Measurements from ENCODE around the gene GRIN3A. TPM values are rescaled to one million over a fixed set of nuclear protein-coding genes. Genes with fewer than 3 reads are reported as not detected.

The GRIN3A gene
- total and polyA plus RNA-seq, 3 donors from 2014 or later: 0.16 to 0.79 (median 0.25) TPM

DNA sequence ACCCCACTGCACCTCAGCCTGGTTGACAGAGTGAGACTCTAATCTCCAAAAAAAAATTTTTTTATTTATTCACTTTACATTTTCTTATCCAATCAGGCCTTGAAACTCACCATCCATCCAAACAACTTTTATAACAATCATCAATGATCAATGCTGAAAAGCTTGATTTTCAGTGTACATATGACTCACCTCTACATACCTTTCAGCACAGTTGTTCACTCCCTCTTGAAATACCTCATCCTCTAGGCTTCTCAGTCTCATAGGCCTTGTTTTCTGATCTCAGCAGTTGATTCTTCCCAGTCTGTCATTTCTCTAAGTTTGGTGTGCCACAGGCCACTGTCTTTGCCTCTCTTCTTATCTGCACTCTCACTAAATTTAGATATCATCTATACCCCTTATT is 36.2 kb downstream of the GRIN3A start:
- intact Hi-C loops (cut with DNase I; ENCODE audit: low total_unique reads): no loop called here
- no peaks in the 10 kb centered on the region for H3K9me3 ChIP-seq
- no peak overlapping the region for H3K4me3 ChIP-seq
- no peaks in the 10 kb centered on the region for H3K36me3 ChIP-seq (ENCODE audit: low read depth, missing control alignments)
- no peak overlapping the region for H3K27ac ChIP-seq
- no peak for DNase-seq
- no peaks in the 10 kb centered on the region for H3K27me3 ChIP-seq
- no peaks in the 10 kb centered on the region for H3K4me1 ChIP-seq
- TF ChIP-seq, protein P1, sequence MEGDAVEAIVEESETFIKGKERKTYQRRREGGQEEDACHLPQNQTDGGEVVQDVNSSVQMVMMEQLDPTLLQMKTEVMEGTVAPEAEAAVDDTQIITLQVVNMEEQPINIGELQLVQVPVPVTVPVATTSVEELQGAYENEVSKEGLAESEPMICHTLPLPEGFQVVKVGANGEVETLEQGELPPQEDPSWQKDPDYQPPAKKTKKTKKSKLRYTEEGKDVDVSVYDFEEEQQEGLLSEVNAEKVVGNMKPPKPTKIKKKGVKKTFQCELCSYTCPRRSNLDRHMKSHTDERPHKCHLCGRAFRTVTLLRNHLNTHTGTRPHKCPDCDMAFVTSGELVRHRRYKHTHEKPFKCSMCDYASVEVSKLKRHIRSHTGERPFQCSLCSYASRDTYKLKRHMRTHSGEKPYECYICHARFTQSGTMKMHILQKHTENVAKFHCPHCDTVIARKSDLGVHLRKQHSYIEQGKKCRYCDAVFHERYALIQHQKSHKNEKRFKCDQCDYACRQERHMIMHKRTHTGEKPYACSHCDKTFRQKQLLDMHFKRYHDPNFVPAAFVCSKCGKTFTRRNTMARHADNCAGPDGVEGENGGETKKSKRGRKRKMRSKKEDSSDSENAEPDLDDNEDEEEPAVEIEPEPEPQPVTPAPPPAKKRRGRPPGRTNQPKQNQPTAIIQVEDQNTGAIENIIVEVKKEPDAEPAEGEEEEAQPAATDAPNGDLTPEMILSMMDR (IDR thresholded peaks at IDR 0.05): no peak
- no peak for TF ChIP-seq POLR2A (IDR thresholded peaks at IDR 0.05)

DNA sequence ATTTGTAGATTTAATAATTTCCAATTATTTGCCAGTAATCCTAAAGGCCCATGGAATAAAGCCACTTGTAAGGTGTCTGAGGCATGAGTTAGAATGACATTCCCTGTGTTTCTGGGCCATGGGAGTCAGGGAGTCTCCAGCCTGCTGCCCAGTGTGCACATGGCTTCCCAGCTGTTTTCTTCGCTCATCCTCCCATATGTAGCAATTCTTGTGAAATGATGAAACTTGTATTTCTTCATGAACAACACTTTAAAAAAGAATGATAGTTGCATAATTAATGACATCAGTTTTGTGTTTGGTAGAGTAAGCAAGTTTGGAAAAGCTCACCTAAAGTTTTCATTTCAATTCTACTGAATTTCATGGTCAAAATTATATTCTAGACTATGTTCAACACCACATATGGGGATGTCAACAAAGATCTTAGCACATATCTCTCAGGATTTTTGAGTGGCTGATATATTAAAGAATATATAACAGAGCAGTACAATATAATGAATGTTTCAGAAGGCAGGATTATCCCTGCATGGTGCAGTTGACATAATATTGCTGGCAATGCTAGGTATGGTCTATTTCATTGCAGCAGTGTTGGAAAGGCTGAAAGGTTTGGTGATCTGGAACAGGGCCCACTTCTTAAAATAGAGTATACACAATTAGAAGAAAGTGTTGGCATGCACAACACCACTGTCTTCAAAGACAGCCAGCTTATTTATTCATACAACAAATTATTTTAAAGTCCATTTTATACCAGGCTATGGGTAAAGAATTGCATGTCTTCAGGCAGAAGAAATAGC is 44.7 kb downstream of the GRIN3A start:
- WGBS, 2 donors: 19 to 36% methylated on average over 1 of the region's 1 CpG
- Histone ChIP-seq H3K4me3 (no peak overlapping the region), H3K9me3 (no peaks in the 10 kb centered on the region), H3K27me3 (no peaks in the 10 kb centered on the region), H3K27ac (no peak overlapping the region), H3K36me3 (ENCODE audit: low read depth, missing control alignments) (no peaks in the 10 kb centered on the region), H3K4me1 (no peaks in the 10 kb centered on the region)
- intact Hi-C loops (cut with DNase I; ENCODE audit: low total_unique reads): no loop called here
- no peak for DNase-seq
- TF ChIP-seq, protein P1 (IDR thresholded peaks at IDR 0.05): no peak
- no peak for TF ChIP-seq POLR2A (IDR thresholded peaks at IDR 0.05)

DNA sequence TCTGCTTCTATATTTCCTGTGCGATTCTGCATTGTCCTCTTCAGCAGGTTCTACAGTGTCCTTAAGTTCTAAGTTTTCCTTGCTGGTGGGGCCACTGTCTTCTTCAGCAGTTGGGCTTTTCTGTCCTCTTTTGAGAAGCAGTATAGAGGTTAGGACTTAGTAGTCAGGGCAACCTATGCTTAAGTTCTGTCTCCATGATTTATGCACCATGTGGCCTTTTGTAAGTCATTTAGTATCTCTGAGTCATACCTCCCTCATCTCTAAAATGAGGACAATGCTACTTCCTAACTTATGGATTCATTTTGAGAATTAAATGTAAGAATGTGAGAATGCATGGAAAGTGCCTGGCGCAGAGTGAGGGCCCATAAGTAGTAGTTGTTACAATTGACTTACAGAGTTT is 46.8 kb downstream of the GRIN3A start:
- WGBS, 2 donors: 94 to 96% methylated on average over 2 of the region's 2 CpGs
- no peaks in the 10 kb centered on the region for H3K9me3 ChIP-seq
- H3K4me3 ChIP-seq: no peak overlapping the region
- intact Hi-C loops (cut with DNase I; ENCODE audit: low total_unique reads): no loop called here
- no peak for DNase-seq
- TF ChIP-seq POLR2A (IDR thresholded peaks at IDR 0.05): no peak
- TF ChIP-seq, protein P1 (IDR thresholded peaks at IDR 0.05): no peak
- no peaks in the 10 kb centered on the region for H3K27me3 ChIP-seq
- H3K36me3 ChIP-seq (ENCODE audit: low read depth, missing control alignments): no peaks in the 10 kb centered on the region
- no peak overlapping the region for H3K27ac ChIP-seq
- no peaks in the 10 kb centered on the region for H3K4me1 ChIP-seq

DNA sequence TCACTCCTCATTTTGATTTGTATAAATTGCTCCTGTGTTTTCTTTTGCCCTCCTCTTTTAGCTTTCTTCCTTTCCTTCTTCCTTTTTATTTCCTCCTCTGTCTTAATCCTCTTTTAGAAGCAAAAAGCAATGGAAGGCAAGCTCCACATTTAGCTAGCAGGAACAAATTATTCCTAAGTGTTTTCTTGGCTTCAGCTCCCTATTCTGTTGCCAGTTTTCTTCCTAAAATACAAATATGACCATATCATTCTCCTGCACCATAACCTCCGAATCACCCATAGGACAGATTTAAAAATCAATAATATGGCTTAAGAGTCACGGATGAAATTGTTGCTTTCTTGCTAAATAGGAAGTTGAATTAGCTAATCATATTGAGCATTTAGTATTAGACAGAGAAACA is 49.4 kb downstream of the GRIN3A start:
- H3K4me1 ChIP-seq: no peaks in the 10 kb centered on the region
- H3K9me3 ChIP-seq: no peaks in the 10 kb centered on the region
- TF ChIP-seq, protein P1 (IDR thresholded peaks at IDR 0.05): no peak
- TF ChIP-seq POLR2A (IDR thresholded peaks at IDR 0.05): no peak
- no peak overlapping the region for H3K27ac ChIP-seq
- no peaks in the 10 kb centered on the region for H3K27me3 ChIP-seq
- 40 to 41% methylated on average over 2 of the region's 2 CpGs for WGBS, 2 donors
- H3K36me3 ChIP-seq (ENCODE audit: low read depth, missing control alignments): no peaks in the 10 kb centered on the region
- DNase-seq: no peak
- intact Hi-C loops (cut with DNase I; ENCODE audit: low total_unique reads): no loop called here
- H3K4me3 ChIP-seq: no peak overlapping the region

DNA sequence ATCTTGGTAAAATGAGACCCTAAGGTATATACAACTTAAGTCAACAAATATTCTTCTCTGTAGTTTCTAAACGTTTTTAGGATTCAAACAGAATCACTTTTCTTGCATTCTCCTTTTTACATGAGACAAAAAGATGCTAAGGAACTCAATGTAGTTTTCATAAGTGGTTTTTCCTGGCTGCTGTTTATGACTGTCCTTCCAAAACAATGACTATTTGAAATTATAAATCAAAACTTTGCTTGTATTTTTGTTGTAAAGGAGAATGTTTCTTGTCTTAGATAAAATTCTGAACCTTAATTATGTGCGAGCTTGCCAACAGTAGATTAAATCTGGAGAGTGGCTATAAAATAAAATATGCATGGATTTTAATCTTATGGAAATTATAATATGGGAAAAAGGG is 53.8 kb downstream of the GRIN3A start:
- Histone ChIP-seq H3K9me3 (no peaks in the 10 kb centered on the region), H3K27ac (no peak overlapping the region), H3K4me1 (no peaks in the 10 kb centered on the region), H3K27me3 (no peaks in the 10 kb centered on the region), H3K4me3 (no peak overlapping the region), H3K36me3 (ENCODE audit: low read depth, missing control alignments) (no peaks in the 10 kb centered on the region)
- DNase-seq: no peak
- 51 to 54% methylated on average over 2 of the region's 2 CpGs for WGBS, 2 donors
- intact Hi-C loops (cut with DNase I; ENCODE audit: low total_unique reads): no loop called here
- TF ChIP-seq POLR2A (IDR thresholded peaks at IDR 0.05): no peak
- TF ChIP-seq, protein P1 (IDR thresholded peaks at IDR 0.05): no peak
